Endothelial cell of umbilical vein (primary cell): ENCODE data around the gene ZNF284. TPM values are rescaled to one million over a fixed set of nuclear protein-coding genes. Genes with fewer than 3 reads are reported as not detected.

Experiments used
- BruUV-seq: library from RNA; stranded (reverse); fragments of 400-500 nt; replicated peaks from 2 replicates; lab custom pipeline; 2021; lab: Mats Ljungman, UMichigan
- CTCF ChIA-PET: fragments of 300-600, 350-600 bp; sonication (Branson Sonifier 250); formaldehyde crosslinking; loops from one replicate; lab custom pipeline; 2021; ENCODE audit warnings: antibody characterized with exemption, inconsistent platforms; lab: Charles Lee
- POLR2A ChIA-PET: fragments of 300-600, 350-600 bp; sonication (Branson Sonifier 250); formaldehyde crosslinking; loops from one replicate; lab custom pipeline; 2021; ENCODE audit warnings: antibody characterized with exemption, inconsistent platforms; lab: Charles Lee
- DNase-seq: peaks from one replicate; pipeline ENCODE4 v3.0.0-alpha.2; 2011; ENCODE audit warnings: low read depth, low spot score
- FAIRE-seq: peaks from 2 replicates; lab custom pipeline; 2011; peaks lifted over from hg19 to GRCh38; lab: Jason Lieb, UNC
- H2AFZ ChIP-seq: 2 replicates; pipeline ENCODE4 v1.6.0; 2012; ENCODE audit warnings: low read depth, low read length, control low read depth, inconsistent platforms
- H3K27ac ChIP-seq: 2 replicates; pipeline ENCODE4 v1.5.1; 2011; ENCODE audit warnings: low read depth, mild to moderate bottlenecking, control low read depth, low read length, moderate library complexity; ENCODE audit not compliant: insufficient read depth
- H3K27me3 ChIP-seq, 2 experiments: 2 replicates each; pipeline versions ENCODE4 v1.6.0 to v1.6.1; 2011; ENCODE audit warnings: low read length in 2 of 2, mixed read lengths in 1 of 2; ENCODE audit not compliant: control insufficient read depth in 2 of 2, insufficient read depth in 2 of 2
- H3K36me3 ChIP-seq, 2 experiments: 2 replicates in 1 of 2; 3 replicates in 1 of 2; pipeline ENCODE4 v1.5.1; 2011; ENCODE audit warnings: low read length in 2 of 2, mild to moderate bottlenecking in 1 of 2, moderate library complexity in 1 of 2; ENCODE audit not compliant: control insufficient read depth in 2 of 2, insufficient read depth in 2 of 2; ENCODE audit errors: extremely low read depth in 1 of 2
- H3K4me1 ChIP-seq: 3 replicates; pipeline ENCODE4 v1.5.1; 2011; ENCODE audit warnings: mild to moderate bottlenecking, low read length; ENCODE audit not compliant: control insufficient read depth, insufficient read depth; ENCODE audit errors: extremely low read depth
- H3K4me2 ChIP-seq: 2 replicates; pipeline ENCODE4 v1.6.1; 2011; ENCODE audit warnings: low read length, control low read depth, mixed read lengths; ENCODE audit not compliant: insufficient read depth
- H3K4me3 ChIP-seq, 3 experiments: fragments of 200-600 bp in 1 of 3; sonication (generic), shearing (Covaris generic) in 1 of 3; replicated peaks in 1 of 3; 2 replicates each; pipeline ENCODE4 v1.5.1; 2011 to 2016; ENCODE audit warnings: control low read depth in 3 of 3, low read length in 3 of 3, mild to moderate bottlenecking in 2 of 3, inconsistent platforms in 1 of 3, low read depth in 1 of 3, moderate library complexity in 1 of 3; ENCODE audit not compliant: insufficient read depth in 1 of 3
- H3K79me2 ChIP-seq: 2 replicates; pipeline ENCODE4 v1.6.0; 2012; ENCODE audit warnings: low read length, inconsistent platforms; ENCODE audit not compliant: control insufficient read depth, insufficient read depth
- H3K9ac ChIP-seq: replicated peaks from 2 replicates; pipeline ENCODE3; 2011; ENCODE audit warnings: low read length, control low read depth; ENCODE audit not compliant: insufficient read depth; ENCODE audit errors: extremely low read depth
- H3K9me1 ChIP-seq: replicated peaks from 3 replicates; pipeline ENCODE4 v1.6.0; 2011; ENCODE audit warnings: mild to moderate bottlenecking, low read length; ENCODE audit not compliant: control insufficient read depth, insufficient read depth; ENCODE audit errors: extremely low read depth
- H3K9me3 ChIP-seq: replicated peaks from 2 replicates; pipeline ENCODE4 v1.5.1; 2012; ENCODE audit warnings: low read length, inconsistent platforms; ENCODE audit not compliant: control insufficient read depth, insufficient read depth
- H4K20me1 ChIP-seq: replicated peaks from 2 replicates; pipeline ENCODE3; 2011; ENCODE audit warnings: mild to moderate bottlenecking, low read length; ENCODE audit not compliant: control insufficient read depth, insufficient read depth; ENCODE audit errors: extremely low read depth
- CTCF ChIP-seq, 2 donors: IDR thresholded peaks; 1 replicate in 1 of 2; 2 replicates in 1 of 2; pipeline ENCODE4 v1.5.1; 2011; ENCODE audit warnings: low read length in 2 of 2, mild to moderate bottlenecking in 2 of 2, moderate library complexity in 2 of 2, control low read depth in 1 of 2, inconsistent platforms in 1 of 2, low read depth in 1 of 2; ENCODE audit not compliant: insufficient read depth in 1 of 2; ENCODE audit errors: extremely low read depth in 1 of 2
- EZH2 ChIP-seq: IDR thresholded peaks from 2 replicates; pipeline ENCODE4 v1.6.1; 2012; ENCODE audit warnings: borderline replicate concordance, low read depth, mild to moderate bottlenecking, moderate library complexity, low read length, inconsistent platforms; ENCODE audit not compliant: severe bottlenecking
- FOS ChIP-seq: IDR thresholded peaks from 2 replicates; pipeline ENCODE4 v1.6.1; 2011; ENCODE audit warnings: mild to moderate bottlenecking, low read length, moderate library complexity, borderline replicate concordance; ENCODE audit not compliant: insufficient read depth
- GATA2 ChIP-seq: IDR thresholded peaks from 2 replicates; pipeline ENCODE4 v1.7.0; 2011; ENCODE audit warnings: low read depth, mild to moderate bottlenecking, moderate library complexity, mixed read lengths, low read length; ENCODE audit not compliant: insufficient read length, insufficient read depth
- JUN ChIP-seq: IDR thresholded peaks from 2 replicates; pipeline ENCODE4 v1.6.1; 2011; ENCODE audit warnings: borderline replicate concordance, low read depth; ENCODE audit not compliant: insufficient read length, insufficient read depth
- MAX ChIP-seq: IDR thresholded peaks from 2 replicates; pipeline ENCODE4 v1.6.1; 2011; ENCODE audit not compliant: insufficient read depth, insufficient read length
- MYC ChIP-seq: IDR thresholded peaks from one replicate; pipeline ENCODE4 v1.6.1; 2011; ENCODE audit warnings: mild to moderate bottlenecking, low read depth, low read length
- POLR2A ChIP-seq: IDR thresholded peaks from 2 replicates; pipeline ENCODE4 v1.6.1; 2012; ENCODE audit warnings: low read depth, mild to moderate bottlenecking, control low read depth, low read length
- POLR2AphosphoS5 ChIP-seq: IDR thresholded peaks from 2 replicates; pipeline ENCODE4 v1.6.1; 2012; ENCODE audit warnings: low read depth, mild to moderate bottlenecking, control low read depth, low read length, moderate library complexity; ENCODE audit not compliant: insufficient read depth
- dilution Hi-C: fragments of 300-500 bp; cut with MboI; formaldehyde crosslinking; loops from one replicate; pipeline ENCODE4 v1.15.0; 2019; ENCODE audit warnings: low sequenced_read_pairs; ENCODE audit not compliant: extremely low pct_ligation_motif_present
- intact Hi-C: fragments of 100-400 bp; cut with micrococcal nuclease; formaldehyde crosslinking; loops from one replicate; pipeline ENCODE4 v1.10.0; 2022
- polyA plus RNA-seq, 4 experiments: library from polyadenylated mRNA; depleted of rRNA in 3 of 4; stranded (reverse) in 3 of 4; unstranded in 1 of 4; fragments of >200 nt; gene quantifications; 2 replicates each; pipeline versions ENCODE4 v1.2.1 to v1.2.3, GENCODE V29; 2011 to 2012; ENCODE audit warnings: missing spikeins in 1 of 4
- total RNA-seq: library from RNA; stranded (reverse); gene quantifications from 2 replicates; pipeline ENCODE4 v1.2.3, GENCODE V29; 2021

ZNF284 gene
- total and polyA plus RNA-seq, 2 donors (not counting 3 experiments of a cell fraction or from before 2014, with no cell fraction given), result 0.98 to 2.4 TPM

- H3K27me3 ChIP-seq, result no peaks in the 10 kb centered on the region
- H3K9ac ChIP-seq, result no peak overlapping the region
- no peak for FAIRE-seq
- no peaks in the 10 kb centered on the region for H3K9me3 ChIP-seq
- no peak overlapping the region for H3K4me3 ChIP-seq
- POLR2A ChIA-PET, result no interaction called here
- H3K4me1 ChIP-seq, result peaks cover 8% of the 10 kb centered on the region
- peaks cover 11% of the 10 kb centered on the region for H3K79me2 ChIP-seq
- no TSS peak for BruUV-seq
- TF ChIP-seq EZH2 (no peak), POLR2AphosphoS5 (no peak), MYC (no peak), FOS (no peak), MAX (no peak), JUN (no peak), GATA2 (no peak), CTCF (IDR thresholded peaks at IDR 0.05; ENCODE audit: extremely low read depth in 1 of 2, insufficient read depth in 1 of 2, low read depth in 1 of 2, low read length in 2 of 2) (no peak), POLR2A (no peak)
- peaks cover 1 to 2% of the 10 kb centered on the region in 2 experiments for H3K36me3 ChIP-seq
- H3K9me1 ChIP-seq, result no peaks in the 10 kb centered on the region
- no peaks in the 10 kb centered on the region for H4K20me1 ChIP-seq
- intact Hi-C loops, result loop anchor here (5.0 to 10.0 kb wide), 2 partner anchors 267 to 310 kb away; partner anchors contain the start of genes ZNF283 and ZNF285
- H3K27ac ChIP-seq, result no peak overlapping the region
- H3K4me2 ChIP-seq, result no peak overlapping the region
- no peak for DNase-seq
- H2AFZ ChIP-seq, result no peak overlapping the region
- dilution Hi-C loops, result no loop called here
- CTCF ChIA-PET, result no interaction called here
Observed at GRCh38 chr19:44092108-44092507, 20.1 kb downstream of the ZNF284 start.
